Stimulated activated CD4-positive, alpha-beta T cell treated with anti-CD3 and anti-CD28 coated beads, Interleukin-4, amount 100 ng/mL, for 24 hours (primary cell): ENCODE measurements around the gene ENG.
"Not testable (repeated sequence)": the region's sequence is repeated elsewhere in the genome, so short reads cannot be mapped to it uniquely, and the experiment has no call there.

Experiments used
- DNase-seq: peaks from one replicate; pipeline ENCODE4 v3.0.0-alpha.2; 2020

The ENG gene

DNA sequence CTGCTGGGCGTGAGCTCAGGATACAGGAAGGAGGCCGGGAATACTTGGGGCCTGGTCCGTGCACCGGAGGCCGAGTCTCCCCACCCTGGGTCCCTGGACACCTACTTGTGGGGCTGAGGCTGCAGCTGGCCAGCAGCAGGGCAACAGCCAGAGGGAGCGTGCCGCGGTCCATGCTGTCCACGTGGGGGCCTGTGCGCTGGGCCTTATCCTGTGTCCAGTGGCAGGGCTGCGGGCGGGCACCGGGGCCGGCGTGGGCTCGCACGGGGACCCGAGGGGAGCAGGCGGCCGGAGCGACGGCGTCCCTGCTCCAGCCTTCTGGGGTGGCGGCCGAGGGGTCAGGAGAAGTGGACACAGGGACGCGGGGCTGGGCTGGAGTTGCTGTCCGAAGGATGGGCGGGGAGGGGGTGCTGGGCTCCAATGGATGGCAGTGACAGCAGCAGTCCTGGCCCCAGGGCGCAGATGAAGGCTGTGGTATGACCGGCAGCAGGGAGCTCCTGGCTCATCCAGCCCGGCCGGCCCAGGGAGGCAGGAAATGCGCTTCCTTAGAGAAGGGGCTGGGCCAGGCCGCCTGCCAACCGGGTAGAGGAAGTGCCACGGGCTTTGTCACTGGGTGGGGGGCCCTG lies at the start of gene ENG:
TSS of gene ENG (minus strand) at position 475 of the 623 bp plus-strand sequence. CDS start at position 172, 303 bp downstream.
- DNase-seq = peak; percentile 23

DNA sequence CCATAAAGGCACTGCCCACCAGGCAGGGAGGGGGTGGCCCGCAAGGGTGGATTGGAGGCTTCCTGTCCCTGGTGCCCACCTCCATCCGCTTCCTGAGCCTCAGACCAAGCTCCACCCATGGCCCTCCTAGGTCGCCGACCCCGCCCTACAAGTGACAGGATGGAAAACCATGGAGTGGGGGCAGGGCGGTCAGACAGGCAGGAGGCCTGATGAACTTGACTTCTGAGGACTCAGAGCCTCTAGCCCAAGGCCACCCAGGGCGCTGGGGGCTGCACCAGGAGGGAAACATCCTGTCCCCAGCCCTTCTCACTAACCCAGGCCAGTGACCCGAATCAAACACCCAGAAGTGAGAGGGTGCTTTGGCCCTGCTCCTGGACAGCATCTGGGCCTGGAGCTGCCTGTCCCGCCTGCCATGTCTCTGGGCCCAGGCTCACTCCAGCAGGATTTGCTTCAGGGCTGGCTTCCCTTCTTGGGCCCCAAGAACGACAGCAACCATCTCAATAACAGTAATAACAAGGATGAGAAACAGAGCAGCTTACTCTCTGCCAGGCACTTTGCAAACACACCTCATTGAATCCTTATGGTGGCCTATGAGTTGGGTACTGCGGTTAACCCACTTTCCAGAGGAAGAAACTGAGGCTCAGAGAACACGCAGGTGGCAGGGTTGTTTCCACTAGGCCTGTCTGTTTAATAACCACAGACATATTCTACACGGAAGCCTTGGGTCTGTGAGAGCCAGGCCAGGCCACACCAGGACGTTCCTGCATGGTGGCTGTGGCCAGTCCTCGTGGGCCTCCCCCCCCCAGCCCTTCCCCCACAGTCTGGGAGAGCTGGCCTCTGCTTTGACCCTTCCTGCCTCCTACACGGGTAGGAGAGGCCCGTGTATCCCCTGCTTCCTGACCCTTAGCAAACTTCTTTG lies 49.4 kb upstream of the ENG start:
- peak; percentile 80 for DNase-seq

DNA sequence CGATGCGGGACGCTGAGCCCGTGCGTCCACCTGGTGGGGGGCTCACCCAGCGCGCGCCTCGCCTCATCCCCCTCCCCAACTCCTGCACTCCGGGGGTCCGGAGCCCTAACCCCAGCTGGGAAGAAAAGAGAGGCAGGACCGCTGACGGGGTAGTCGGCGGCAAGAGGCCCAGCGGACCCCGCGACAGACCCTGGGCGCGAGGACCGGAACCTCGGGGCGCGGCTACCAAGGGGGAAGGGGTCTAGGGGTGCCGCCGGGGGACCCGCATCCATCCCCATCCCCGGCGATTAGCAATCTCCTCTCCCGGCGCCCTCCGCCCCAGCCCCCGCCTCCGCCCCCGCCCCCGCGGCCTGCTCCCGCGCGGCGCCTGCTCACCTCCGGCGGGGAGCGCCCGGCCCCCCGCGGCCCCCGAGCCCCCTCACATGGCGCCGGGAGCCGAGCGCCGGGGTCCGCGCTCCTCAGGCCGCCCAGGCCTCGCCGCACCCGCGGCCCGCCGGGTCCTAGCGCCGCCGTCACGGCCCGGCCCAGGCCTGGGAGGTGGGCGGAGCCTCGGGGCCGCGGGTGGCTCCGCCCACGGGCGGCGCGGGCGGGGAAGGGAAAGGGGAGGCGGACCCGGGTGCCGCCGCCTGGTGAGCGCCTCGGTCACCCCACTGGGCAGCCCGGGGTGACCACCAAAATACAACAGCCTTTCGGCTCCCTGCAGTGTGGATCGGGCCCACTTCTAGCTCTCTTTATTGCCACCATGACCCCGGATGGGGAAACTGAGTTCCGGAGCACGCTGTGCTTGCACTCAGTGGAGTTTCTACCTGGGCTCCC lies 44.9 kb upstream of the ENG start, which contains the start of gene ST6GALNAC6:
TSS of gene ST6GALNAC6 (minus strand) at position 476 of the 816 bp plus-strand sequence. CDS start 1,622 bp downstream, outside the sequence.
- peak; percentile 68 for DNase-seq

DNA sequence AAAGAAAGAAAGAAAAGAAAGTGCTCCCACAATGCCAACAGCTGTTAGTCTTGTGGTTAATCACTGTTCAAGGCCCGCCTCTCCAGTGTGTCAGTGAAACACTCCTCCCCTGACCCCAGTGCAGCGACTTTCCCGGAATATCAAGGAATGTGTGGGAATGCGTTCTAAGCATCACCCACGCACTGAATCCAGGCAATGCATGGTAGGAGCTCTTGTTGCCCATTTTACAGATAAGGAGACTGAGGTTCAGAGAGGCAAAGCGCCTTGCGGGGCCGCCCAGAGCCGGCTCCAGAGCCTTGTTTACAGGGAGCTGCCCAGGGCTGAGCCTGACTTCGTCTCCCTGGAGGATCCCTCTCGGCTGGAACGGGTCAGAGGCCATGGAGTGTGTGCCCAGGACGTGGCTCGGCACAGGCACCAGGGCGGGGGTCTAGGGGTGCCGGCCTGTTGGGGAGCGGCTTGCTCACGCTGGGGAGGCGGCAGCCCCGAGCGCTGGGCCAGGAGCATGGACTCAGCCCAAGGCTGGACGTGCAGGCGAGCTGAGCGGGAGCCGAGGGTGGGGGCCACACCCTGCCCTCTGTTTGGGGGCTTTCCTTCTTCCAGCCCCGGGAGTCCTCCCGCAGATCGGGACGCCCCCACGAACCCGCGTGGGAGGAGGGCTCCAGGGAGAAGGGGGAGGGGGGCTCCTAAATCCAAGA lies 44.1 kb upstream of the ENG start:
- DNase-seq = no peak

DNA sequence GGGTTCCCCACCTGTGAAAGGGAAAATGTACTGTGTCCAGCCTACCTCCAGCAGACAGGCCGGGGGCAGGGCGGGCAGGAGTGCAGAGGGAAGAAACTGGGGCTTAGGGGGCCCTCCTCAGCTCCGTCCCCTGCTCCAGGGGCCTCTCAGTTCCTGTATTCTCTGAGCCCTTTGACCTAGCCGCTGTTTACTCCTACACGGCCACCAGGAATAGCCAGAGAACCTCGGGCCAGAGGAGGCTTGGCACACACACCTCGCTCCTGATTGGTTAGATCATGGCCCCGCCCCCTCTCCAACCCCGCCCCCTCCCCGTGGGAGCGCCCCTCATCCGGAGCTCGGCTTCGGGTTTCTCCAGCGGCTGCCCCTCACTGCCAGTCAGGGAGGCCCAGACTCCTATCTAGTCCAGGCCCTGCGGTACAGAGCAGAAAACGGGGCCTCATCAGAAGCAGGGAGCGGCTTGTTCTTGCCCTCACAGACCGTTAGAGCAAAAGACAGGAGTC lies 42.8 kb upstream of the ENG start:
- peak; percentile 25 for DNase-seq

DNA sequence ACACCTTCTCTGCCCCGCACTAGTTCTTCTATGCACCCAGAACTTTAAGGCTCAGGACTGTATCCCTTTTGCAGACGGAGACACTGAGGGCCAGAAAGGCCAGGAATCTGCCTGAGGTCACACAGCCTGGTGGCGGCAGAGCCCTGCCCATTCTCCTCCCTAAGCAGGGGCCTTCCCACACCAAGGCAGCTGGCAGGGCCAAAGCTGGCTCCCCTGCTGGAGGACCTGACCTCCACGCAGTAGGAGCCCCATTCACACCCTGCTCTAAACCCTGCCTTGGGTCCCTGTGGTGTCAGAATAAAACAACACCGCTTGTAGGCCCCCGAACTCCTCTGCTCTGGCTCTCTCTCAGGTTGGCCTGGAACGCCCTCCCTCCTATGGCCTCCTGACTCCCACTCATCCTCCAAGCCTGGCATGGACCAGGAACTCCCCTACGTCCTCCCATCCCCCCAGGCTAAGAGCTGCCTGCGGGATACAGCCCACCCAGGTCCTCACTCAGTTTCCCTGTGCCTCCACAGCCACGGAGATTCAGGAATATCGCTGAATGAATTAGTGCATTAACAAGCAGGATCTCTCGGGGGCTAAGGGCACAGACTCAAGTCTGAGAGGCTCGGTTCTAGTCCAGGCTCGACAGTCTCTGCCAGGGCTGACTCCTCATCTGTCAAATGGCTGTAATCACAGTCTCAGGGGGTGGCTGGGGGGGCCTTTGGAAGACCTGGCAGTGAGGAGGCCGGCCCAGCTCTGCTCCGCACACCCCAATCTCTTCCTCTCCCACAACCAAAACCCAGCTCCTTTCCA lies 42.1 kb upstream of the ENG start:
- no peak for DNase-seq

DNA sequence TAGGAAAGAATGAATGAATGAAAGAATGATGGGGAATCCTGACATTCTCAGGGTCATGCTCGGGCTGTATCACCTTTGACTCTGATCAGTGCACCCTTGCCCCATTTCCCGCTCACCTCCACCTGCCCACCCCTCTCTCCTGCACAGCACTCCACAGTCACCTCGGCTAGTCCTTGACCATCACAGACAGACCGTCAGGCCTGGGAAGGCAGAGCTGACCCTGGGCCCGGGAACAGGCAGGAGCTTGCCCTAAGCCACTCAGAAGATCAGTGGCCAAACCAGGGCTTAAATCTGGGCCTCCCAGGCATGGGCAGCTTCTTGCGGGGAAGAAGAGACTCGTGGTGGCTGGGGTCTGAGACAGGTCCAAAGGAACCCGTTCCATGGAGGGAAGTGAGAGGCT lies 41.4 kb upstream of the ENG start:
- DNase-seq = no peak

DNA sequence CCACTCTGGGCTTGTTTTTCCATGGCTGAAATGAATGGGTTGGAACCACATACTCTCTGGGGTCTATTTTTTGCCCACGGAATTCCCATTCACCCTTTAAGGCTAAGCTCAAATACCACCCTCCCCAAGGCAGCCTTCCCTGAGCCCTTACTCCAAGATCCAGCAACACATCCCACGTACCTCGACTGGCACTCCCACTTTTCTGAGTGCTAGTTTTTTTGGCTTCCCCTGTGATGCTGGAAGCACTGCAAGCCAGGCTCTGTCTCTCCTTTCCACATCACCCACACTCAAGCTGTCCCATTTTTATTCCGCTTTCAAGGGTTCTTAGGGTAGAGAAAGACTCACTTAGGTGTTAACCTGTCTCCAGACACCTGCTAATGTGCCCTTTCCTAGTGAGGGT lies 38.9 kb upstream of the ENG start:
- DNase-seq = no peak

DNA sequence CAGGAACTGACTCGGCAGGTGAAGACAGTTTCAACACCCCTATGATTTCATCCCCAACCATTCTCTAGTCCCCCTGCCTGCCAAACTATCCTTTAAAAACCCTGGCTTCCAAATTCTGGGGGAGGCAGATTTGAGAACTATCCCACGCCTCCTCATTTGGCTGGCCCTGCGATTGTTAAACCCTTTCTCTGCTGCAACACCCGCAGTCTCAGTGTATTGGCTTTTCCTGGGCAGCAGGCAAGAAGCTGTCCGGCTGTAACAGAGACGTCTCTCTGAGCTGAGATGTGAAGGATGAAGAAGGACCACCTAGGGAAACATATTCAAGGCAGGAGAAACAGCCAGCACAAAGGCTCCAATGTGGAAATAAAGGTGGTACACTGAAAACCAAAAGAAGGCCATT lies 38.4 kb upstream of the ENG start:
- DNase-seq = no peak

DNA sequence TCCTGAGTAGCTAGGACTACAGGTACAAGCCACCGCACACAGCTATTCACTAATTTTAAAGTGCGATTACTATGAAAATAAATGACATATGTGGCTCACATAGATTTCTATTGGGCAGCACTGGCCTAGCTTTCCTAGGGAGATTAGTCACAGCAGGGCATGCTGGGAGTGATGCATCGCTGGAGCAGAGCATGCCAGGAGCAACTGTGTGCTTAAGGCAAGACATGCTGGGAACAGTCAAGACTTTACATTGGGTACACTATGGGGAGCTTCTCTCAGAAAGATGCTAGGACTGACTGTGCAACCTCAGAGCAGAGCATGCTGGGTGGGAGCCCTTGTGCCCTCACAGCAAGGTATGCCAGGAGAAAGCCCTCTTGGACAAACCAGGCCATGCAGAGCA lies 35.6 kb upstream of the ENG start:
- no peak for DNase-seq

DNA sequence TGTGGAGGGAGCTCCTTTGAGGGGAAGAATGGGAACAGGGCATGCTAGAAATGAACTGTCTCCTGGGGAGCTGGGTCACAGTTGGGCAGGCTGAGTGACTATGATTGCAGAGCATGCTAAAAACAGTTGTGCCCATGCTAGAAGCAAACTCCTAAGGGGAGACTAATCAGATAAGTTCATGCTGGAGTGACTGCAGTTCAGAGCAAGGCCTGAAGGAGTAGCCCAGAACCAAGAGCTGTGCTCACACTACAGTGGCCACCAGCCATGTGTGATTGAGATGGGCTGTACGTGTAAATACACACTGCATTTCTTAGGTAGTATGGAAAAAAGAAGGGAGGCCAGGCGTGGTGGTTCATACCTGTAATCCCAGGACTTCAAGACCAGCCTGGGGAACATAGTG lies 33.3 kb upstream of the ENG start:
- DNase-seq = no peak

DNA sequence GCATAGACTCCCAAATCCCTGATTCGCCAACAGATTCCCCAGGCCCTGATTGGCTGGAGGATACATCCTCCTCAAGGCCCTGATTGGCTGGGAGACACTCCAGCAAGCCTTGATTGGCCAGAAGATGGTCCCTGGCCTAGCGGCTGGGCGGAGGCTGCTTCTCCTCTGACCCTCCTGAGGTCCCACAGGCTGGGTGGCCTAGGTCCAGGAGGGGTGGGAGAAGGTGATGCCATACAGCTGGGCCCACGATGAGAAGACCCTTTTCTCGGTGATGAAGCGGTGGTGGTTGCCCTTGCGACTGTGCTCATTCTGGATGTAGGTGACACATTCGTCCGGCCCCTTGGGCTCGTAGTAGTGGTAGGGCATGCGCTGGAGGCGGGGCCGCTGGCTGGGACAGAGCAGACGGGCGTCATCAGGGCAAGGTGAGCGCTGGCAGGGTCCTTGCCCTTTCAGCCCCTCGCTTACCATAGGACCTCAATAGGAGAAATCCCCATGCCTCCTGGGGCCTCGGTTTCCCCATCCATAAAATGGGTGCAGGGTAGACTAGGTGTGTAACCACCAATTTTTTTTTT lies 32.0 kb upstream of the ENG start:
- DNase-seq = no peak

DNA sequence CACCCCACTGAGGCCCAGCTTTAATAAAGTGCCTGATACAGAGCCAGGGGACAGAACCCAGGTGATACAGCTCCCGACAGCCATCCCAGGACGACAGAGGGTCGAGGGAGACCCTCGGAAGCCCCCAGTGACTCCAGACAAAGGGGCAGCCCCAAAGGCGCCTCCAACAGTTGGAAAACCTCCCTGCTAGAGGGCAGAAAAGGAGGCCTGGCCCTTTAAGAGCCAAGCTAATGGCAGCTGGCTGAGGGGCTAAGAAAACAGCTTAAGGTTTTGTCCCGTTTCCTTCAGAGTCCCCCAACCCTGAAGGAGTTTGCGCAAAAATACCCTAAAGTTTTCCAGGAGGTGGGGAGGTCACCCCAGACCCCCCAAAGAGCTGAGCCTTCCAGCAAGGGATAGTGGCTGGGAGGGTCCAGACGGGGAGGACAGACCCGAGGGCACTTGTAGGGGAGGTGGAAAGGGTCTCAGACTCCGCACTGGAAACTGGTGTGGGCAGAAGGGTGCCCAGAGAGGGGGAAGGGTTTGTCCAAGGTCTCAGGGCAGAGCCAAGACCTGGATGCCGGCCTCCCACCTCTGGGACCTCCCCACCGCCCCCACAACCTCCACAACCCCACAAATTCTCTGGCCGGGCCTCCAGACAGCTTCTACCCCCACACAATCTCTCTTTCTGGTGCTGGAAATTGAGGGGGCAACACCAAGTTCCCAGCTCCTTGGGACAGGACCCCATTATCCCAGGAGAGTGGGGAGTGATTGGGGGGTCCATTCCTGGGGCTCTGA lies 31.2 kb upstream of the ENG start:
- no peak for DNase-seq

DNA sequence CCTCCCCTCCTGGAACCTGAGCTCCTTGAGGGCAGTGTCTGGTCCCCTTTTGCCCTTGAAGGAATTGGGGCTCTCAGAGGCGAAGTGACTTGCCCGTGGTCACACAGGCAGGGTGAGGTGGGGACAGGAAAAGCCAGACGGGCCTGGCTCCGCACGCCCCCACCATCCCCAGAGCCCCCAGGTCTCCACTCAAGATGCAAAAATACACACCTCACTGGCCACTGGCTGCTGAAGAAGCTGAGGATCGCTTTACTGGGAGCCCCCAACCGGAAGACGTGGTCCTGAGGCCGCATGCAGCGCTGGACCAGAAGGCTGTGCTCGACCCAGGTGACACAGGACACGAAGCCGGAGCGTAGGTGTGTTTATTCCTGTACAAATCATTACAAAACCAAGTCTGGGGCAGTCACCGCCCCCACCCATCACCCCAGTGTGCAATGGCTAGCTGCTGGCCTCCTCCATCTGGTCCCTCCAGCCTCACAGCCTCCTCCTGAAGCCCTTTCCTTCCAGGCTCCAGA lies 30.6 kb upstream of the ENG start:
- DNase-seq = no peak

DNA sequence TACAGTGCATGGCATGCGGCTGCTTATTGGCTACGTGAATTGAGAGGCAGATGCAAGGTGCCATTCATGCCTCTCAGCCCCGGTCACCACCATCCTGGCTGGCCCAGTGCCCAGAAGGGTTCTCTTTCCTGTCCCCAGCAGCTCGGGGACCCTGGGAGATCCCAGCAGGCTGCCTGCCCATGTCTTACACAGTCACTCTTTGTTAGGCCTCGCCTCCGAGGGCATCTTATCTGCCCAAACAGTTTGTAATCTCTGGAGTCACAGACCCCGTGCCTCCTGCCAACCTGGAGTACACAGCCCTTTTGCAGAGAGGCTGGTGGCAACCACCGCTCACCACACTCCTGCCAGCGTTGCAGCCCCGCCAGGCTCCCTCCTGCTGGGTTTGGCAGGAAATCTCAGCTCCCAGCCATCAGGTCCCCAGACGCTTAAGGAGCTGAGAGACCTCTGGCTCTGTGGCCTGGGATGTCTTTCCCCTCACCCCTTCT lies 30.0 kb upstream of the ENG start:
- DNase-seq = no peak

DNA sequence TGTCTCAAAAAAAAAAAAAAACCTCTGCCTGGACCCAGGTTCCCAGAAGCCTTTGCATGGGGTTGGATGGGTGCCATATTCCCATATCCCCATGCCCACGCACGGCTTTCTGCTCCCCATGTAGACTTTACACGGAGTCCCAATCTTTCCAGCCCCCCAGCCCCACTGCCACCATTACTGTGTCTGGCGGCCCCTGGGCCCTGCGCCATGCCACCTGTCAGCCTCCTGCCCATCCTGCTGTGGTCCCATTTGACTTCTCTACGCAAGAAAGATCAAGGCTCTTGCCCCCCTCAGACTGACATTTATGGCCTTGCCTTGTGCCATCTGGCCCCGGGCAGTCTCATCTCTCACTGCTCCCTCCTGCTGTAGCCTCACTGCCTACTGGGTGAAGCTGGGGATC lies 29.5 kb upstream of the ENG start:
- no peak for DNase-seq

DNA sequence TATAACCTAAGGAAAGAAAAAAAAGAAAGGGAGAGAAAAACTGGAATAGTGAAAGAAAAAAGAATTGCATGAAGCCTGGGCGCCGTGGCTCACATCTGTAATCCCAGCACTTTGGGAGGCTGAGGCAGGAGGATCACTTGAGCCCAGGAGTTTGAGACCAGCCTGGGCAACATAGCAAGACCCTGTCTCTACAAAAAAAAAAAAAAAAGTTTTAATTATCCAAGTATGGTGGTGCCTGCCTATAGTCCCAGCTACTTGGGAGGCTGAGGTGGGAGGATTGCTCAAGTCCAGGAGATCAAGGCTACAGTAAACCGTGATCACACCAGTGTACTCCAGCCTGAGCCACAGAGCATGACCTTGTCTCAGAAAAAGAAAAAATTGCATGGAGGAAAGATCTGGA lies 27.3 kb upstream of the ENG start:
- not testable (repeated sequence) for DNase-seq

DNA sequence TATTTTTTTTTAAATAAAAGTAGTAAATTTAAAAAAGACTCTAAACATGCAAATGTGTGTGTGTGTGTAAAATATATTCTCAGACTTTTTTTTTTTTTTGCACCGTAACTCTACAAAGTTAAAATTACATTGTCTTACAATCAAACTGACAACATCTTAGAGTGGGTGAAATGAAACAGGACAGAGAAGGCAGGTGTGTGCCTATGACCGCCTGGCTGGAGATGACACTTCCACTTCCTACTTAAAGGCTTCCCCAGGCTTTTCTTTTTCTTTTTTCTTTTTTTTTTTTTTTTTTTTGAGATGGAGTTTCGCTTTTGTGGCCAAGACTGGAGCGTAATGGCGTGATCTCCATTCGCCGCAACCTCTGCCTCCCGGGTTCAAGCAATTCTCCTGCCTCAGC lies 25.7 kb upstream of the ENG start:
- no peak for DNase-seq

DNA sequence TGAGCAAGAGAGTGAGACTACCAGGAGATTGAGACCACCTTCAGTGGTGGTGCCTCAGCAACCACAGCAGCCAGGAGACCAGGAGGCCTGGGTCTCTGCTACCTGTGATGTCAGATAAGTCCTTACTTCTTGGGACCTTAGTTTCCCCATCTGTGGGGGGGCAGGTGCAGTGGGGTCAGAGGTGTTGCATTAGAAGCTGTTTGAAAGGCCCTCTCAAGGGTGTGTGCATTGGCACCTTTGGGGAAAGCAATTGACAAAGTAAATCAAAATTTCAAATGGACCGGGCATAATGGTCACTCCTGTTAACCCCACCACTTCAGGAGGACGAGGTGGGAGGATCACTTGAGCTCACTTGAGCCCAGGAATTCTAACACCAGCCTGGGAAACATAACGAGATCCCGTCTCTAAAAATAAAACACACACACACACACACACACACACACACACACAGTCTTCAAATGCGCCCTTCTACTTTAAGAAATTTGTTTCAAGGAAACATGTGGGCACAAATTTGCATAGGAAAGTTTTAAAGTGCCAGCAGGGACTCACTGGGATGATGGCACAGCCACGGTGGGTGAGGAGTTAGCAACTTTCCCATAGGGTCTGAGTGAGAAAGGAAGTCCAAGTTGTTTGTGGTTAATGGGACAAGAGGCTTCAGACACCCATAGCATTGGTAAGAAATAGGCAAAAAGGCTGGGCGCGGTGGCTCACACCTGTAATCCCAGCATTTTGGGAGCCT lies 24.4 kb upstream of the ENG start:
- no peak for DNase-seq
